ENCODE measurements around the gene DOCK10. TPM values are rescaled to one million over a fixed set of nuclear protein-coding genes. Genes with fewer than 3 reads are reported as not detected.

The DOCK10 gene
- total RNA-seq, 1 donor from 2014 or later = 1.1 TPM

DNA sequence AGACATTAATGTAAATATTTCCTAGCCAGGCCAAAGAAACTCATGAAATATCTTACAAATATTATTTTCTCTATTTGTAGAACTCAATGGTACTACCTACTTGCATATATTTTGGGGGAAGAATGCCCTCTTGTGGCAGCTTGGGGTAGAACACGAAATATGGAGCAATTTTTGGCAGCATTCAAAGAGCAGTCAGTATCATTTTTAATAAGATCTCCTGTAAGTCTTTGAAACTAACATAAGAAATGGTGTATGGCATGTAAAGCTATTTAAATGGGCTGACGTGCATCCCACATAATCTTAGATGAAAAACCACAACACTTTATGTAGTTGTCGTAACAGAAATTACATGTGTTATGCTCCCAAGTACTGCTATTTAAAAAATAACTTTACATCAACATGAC is 263.8 kb downstream of the DOCK10 start:
- Histone ChIP-seq H3K4me3 (ENCODE audit: low read depth, low read length) (no peak overlapping the region), H3K36me3 (ENCODE audit: control insufficient read depth, insufficient read depth, low read length) (no peaks in the 10 kb centered on the region), H3K27me3 (ENCODE audit: control insufficient read depth, insufficient read depth, low read length) (no peaks in the 10 kb centered on the region)
- DNase-seq (ENCODE audit: low read depth) (peak; percentile 59), FAIRE-seq (no peak)
- TF ChIP-seq, protein P1, sequence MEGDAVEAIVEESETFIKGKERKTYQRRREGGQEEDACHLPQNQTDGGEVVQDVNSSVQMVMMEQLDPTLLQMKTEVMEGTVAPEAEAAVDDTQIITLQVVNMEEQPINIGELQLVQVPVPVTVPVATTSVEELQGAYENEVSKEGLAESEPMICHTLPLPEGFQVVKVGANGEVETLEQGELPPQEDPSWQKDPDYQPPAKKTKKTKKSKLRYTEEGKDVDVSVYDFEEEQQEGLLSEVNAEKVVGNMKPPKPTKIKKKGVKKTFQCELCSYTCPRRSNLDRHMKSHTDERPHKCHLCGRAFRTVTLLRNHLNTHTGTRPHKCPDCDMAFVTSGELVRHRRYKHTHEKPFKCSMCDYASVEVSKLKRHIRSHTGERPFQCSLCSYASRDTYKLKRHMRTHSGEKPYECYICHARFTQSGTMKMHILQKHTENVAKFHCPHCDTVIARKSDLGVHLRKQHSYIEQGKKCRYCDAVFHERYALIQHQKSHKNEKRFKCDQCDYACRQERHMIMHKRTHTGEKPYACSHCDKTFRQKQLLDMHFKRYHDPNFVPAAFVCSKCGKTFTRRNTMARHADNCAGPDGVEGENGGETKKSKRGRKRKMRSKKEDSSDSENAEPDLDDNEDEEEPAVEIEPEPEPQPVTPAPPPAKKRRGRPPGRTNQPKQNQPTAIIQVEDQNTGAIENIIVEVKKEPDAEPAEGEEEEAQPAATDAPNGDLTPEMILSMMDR (IDR thresholded peaks at IDR 0.05; ENCODE audit: insufficient read depth, low read length, severe bottlenecking) = peak; percentile 52

DNA sequence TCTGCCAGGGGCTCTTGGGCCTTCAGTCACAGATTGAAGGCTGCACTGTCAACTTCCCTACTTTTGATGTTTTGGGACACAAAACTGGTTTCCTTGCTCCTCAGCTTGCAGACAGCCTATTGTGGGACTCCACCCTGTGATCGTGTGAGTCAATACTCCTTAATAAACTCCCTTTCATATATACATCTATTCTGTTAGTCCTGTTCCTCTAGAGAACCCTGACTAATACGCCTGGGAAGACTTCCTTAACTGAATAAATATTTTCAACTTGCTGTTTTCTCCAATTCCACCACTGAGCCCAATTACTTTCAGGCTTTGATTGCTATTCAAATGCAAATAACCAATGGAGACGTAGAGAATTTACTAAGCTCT is 264.7 kb downstream of the DOCK10 start:
- no peak for FAIRE-seq
- H3K36me3 ChIP-seq (ENCODE audit: control insufficient read depth, insufficient read depth, low read length) = no peaks in the 10 kb centered on the region
- H3K27me3 ChIP-seq (ENCODE audit: control insufficient read depth, insufficient read depth, low read length) = no peaks in the 10 kb centered on the region
- DNase-seq (ENCODE audit: low read depth) = peak; percentile 25
- TF ChIP-seq, protein P1 (IDR thresholded peaks at IDR 0.05; ENCODE audit: insufficient read depth, low read length, severe bottlenecking) = no peak
- no peak overlapping the region for H3K4me3 ChIP-seq (ENCODE audit: low read depth, low read length)

DNA sequence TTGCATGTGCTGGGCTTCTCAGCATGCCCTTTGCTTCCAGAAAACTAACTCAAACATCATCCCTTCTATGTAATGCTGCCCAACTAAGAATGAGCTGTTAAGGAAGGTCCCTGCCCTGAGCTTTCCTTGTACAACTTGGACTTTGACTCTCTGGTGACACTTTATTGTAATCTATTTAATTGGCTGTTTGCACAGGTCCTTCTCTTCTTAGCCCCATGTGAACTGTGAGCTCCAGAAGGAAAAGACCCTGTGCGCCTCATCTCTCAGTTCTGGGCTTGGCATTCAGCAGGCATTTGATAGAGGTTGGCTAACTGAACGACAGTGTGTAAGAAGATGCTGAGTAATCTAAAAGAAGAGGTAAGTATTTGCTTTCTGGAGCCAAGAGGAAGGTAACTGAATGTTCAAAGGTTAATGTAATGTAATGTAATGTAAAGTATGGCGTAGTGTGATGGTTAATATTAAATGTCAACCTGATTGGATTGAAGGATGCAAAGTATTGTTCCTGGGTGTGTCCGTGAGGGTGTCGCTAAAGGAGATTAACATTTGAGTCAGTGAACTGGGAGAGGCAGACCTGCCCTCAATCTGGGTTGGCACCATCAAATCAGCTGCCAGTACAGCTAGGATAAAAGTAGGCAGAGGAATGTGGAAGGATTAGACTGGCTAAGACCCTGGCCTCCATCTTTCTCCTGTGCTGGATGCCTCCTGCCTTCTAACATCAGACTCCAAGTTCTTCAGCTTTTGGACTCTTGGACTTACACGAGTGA is 265.3 kb downstream of the DOCK10 start:
- Histone ChIP-seq H3K36me3 (ENCODE audit: control insufficient read depth, insufficient read depth, low read length) (no peaks in the 10 kb centered on the region), H3K27me3 (ENCODE audit: control insufficient read depth, insufficient read depth, low read length) (no peaks in the 10 kb centered on the region), H3K4me3 (ENCODE audit: low read depth, low read length) (no peak overlapping the region)
- no peak for FAIRE-seq
- TF ChIP-seq, protein P1 (IDR thresholded peaks at IDR 0.05; ENCODE audit: insufficient read depth, low read length, severe bottlenecking) = no peak
- DNase-seq (ENCODE audit: low read depth) = no peak

DNA sequence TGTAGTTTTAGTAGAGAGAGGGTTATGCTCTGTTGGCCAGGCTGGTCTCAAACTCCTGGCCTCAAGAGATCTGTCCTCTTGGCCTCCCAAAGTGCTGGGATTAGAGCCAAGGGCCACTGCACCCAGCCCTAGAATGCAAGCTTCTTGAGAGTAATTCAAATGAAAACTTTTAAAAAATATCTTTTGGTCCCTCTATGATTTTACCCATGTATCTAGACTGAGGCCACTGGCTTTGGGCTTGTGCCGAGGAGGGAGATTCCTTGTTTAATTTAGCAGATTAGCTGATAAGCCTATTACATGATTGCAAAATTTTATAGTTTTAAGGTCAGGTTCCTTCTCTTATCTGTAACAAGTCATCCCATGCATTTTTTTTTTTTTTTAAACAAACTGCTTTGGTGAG is 266.6 kb downstream of the DOCK10 start:
- no peak for FAIRE-seq
- H3K4me3 ChIP-seq (ENCODE audit: low read depth, low read length) = no peak overlapping the region
- DNase-seq (ENCODE audit: low read depth) = no peak
- no peaks in the 10 kb centered on the region for H3K27me3 ChIP-seq (ENCODE audit: control insufficient read depth, insufficient read depth, low read length)
- TF ChIP-seq, protein P1 (IDR thresholded peaks at IDR 0.05; ENCODE audit: insufficient read depth, low read length, severe bottlenecking) = no peak
- H3K36me3 ChIP-seq (ENCODE audit: control insufficient read depth, insufficient read depth, low read length) = no peaks in the 10 kb centered on the region

DNA sequence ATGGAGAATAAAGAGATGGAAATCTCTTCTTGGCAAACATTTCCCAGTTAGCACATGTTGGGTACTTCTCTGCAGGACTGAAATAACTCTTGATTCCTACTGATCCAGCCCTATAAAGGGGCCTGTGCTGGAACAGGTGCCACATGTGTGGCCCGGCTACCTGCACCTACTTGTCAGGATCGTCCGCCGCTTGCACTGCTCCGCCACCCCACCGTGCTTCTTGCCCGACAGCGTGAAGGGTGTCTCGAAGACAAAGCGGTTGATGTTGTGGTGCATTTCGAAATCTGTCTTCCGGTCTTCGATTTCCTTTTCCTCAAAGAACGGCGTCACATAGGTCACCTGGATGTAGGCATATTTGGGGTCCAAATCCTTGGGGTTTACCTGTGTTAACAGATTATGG is 267.5 kb downstream of the DOCK10 start:
- no peaks in the 10 kb centered on the region for H3K27me3 ChIP-seq (ENCODE audit: control insufficient read depth, insufficient read depth, low read length)
- H3K36me3 ChIP-seq (ENCODE audit: control insufficient read depth, insufficient read depth, low read length) = no peaks in the 10 kb centered on the region
- FAIRE-seq = no peak
- H3K4me3 ChIP-seq (ENCODE audit: low read depth, low read length) = no peak overlapping the region
- DNase-seq (ENCODE audit: low read depth) = no peak
- TF ChIP-seq, protein P1 (IDR thresholded peaks at IDR 0.05; ENCODE audit: insufficient read depth, low read length, severe bottlenecking) = no peak

DNA sequence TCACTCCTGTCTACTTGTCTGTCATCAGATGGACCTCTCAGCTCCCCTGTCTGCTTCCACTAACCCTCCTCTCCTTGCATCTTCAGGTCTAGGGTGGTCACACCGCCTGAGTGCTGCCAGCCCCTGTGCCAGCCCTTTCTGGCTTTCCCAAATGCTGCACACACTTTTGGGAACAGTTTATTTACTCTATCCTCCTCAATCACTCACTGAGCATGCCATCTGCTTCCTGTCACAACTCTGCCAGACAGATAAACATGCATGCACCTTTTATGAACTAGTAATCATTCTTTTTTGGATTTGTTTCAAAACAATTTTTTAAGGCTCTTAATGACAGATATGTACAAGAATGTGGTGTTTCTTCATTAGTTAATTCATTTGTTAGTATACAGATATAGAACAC is 269.8 kb downstream of the DOCK10 start:
- TF ChIP-seq, protein P1 (IDR thresholded peaks at IDR 0.05; ENCODE audit: insufficient read depth, low read length, severe bottlenecking) = no peak
- Histone ChIP-seq H3K27me3 (ENCODE audit: control insufficient read depth, insufficient read depth, low read length) (no peaks in the 10 kb centered on the region), H3K4me3 (ENCODE audit: low read depth, low read length) (no peak overlapping the region), H3K36me3 (ENCODE audit: control insufficient read depth, insufficient read depth, low read length) (no peaks in the 10 kb centered on the region)
- no peak for FAIRE-seq
- DNase-seq (ENCODE audit: low read depth) = no peak

All from bronchial epithelial cell (primary cell).